Hair follicle dermal papilla cell (primary cell): ENCODE measurements around the gene PWWP2B. TPM values are rescaled to one million over a fixed set of nuclear protein-coding genes. Genes with fewer than 3 reads are reported as not detected.

Experiments
- total RNA-seq: library from RNA; depleted of rRNA; stranded (reverse); fragments of >200 nt; gene quantifications from 2 replicates; pipeline ENCODE4 v1.2.3, GENCODE V29; 2012

The PWWP2B gene
- total RNA-seq, result 26.0 and 26.3 TPM in 2 replicates

GRCh38 chr10:132397036-132397541, at the start of gene PWWP2B:
Gene PWWP2B (plus strand): TSS chr10:132397200. CDS start chr10:132397227, 27 bp downstream.

Other genes with a start within 250 kb of the PWWP2B start
- 4.4 and 6.1 TPM in 2 replicates for gene DPYSL4, start 210.3 kb upstream of the PWWP2B start, total RNA-seq
- gene STK32C, start 89.2 kb upstream of the PWWP2B start, total RNA-seq, result 11.0 and 15.2 TPM in 2 replicates
- 18.8 and 19.8 TPM in 2 replicates for gene LRRC27, start 65.0 kb upstream of the PWWP2B start, total RNA-seq
- 25.5 and 25.8 TPM in 2 replicates for gene INPP5A, start 140.6 kb downstream of the PWWP2B start, total RNA-seq